Naive thymus-derived CD8-positive, alpha-beta T cell (primary cell): ENCODE results near the gene NMT1. TPM values are rescaled to one million over a fixed set of nuclear protein-coding genes. Genes with fewer than 3 reads are reported as not detected.

Experiments used
- ATAC-seq, 2 donors: fragments of 150-1000 bp; cut with Tn5 transposase in 1 of 2; sonication (Bioruptor Pico), chemical (Tn5 transposase) in 1 of 2; 1 replicate in 1 of 2; 2 replicates in 1 of 2; pipeline ENCODE4 v1.10.0; 2021; ENCODE audit warnings: mild to moderate bottlenecking in 2 of 2, moderate library complexity in 2 of 2
- POLR2A ChIA-PET: fragments of 350-600 bp; sonication (Branson Sonifier 250); formaldehyde crosslinking; loops from one replicate; lab custom pipeline; 2021; ENCODE audit warnings: antibody characterized with exemption; lab: Charles Lee
- DNase-seq, 10 donors: peaks; one replicate each; pipeline versions ENCODE4 v3.0.0 to v3.0.0-alpha.2; 2020 to 2022
- H3K27ac Mint-ChIP-seq, 10 donors: one replicate each; pipeline ENCODE4 v1.8.0; 2020 to 2022; ENCODE audit warnings: mild to moderate bottlenecking in 10 of 10, mixed read lengths in 10 of 10, moderate library complexity in 4 of 10, inconsistent platforms in 1 of 10
- H3K27me3 Mint-ChIP-seq, 5 donors: one replicate each; pipeline ENCODE4 v1.8.0; 2021 to 2022; ENCODE audit warnings: mixed read lengths in 5 of 5
- H3K36me3 Mint-ChIP-seq, 3 donors: one replicate each; pipeline ENCODE4 v1.8.0; 2020 to 2022; ENCODE audit warnings: mixed read lengths in 3 of 3, mild to moderate bottlenecking in 2 of 3, inconsistent platforms in 1 of 3
- H3K4me1 Mint-ChIP-seq, 4 donors: one replicate each; pipeline ENCODE4 v1.8.0; 2021 to 2022; ENCODE audit warnings: mixed read lengths in 4 of 4
- H3K4me3 Mint-ChIP-seq, 10 donors: one replicate each; pipeline ENCODE4 v1.8.0; 2020 to 2022; ENCODE audit warnings: mild to moderate bottlenecking in 10 of 10, mixed read lengths in 10 of 10, moderate library complexity in 6 of 10, inconsistent platforms in 1 of 10
- H3K9me3 Mint-ChIP-seq, 9 donors: one replicate each; pipeline ENCODE4 v1.8.0; 2020 to 2022; ENCODE audit warnings: mixed read lengths in 9 of 9, mild to moderate bottlenecking in 3 of 9, inconsistent platforms in 1 of 9, moderate library complexity in 1 of 9
- polyA plus RNA-seq, 3 donors: library from polyadenylated mRNA; unstranded; fragments of 300-500 nt; fragmentation: Illumina TruSeq; gene quantifications; one replicate each; pipeline ENCODE4 v1.2.3, GENCODE V29; 2021
- total RNA-seq, 8 experiments: library from RNA in 2 of 8; stranded (reverse) in 2 of 8; gene quantifications; one replicate each; pipeline ENCODE4 v1.2.3 and lab custom pipeline; 2021 to 2026

The NMT1 gene
- total and polyA plus RNA-seq, 5 experiments from 2014 or later, result 55.2 to 139 (median 70.8) TPM

GRCh38 chr17:45147581-45148182 is 86.6 kb downstream of the NMT1 start:
- no peaks in the 10 kb centered on the region for H3K9me3 Mint-ChIP-seq
- peaks cover 0 to 3% (median 0%) of the 10 kb centered on the region in 5 donors for H3K27me3 Mint-ChIP-seq
- H3K27ac Mint-ChIP-seq, result peak overlapping the region; percentile 97 to 100 (median 100)
- H3K4me1 Mint-ChIP-seq, result peaks cover 37 to 82% (median 59%) of the 10 kb centered on the region in 4 donors
- DNase-seq (peak in 9 of 10 donors; percentile 64 to 88 (median 78)), ATAC-seq (peak; percentile 20 to 39)
- H3K36me3 Mint-ChIP-seq, result peaks cover 0 to 2% (median 0%) of the 10 kb centered on the region in 3 donors
- POLR2A ChIA-PET, result interaction anchor here (0.6 to 11.0 kb wide), 35 partner anchors 7 to 1936 kb away, joined by 3 to 676 read pairs (median 5); partner anchors contain the start of genes ACBD4, EFTUD2, FMNL1 and HEXIM2
- H3K4me3 Mint-ChIP-seq, result peak overlapping the region; percentile 93 to 99 (median 96)

- Mint-ChIP-seq H3K27me3 (peaks cover 0 to 3% (median 0%) of the 10 kb centered on the region in 5 donors), H3K4me1 (peaks cover 36 to 75% (median 55%) of the 10 kb centered on the region in 4 donors), H3K27ac (peak within 1 kb of the TSS; percentile 97 to 100 (median 100)), H3K36me3 (peaks cover 0 to 2% (median 0%) of the 10 kb centered on the region in 3 donors), H3K4me3 (peak within 1 kb of the TSS; percentile 93 to 99 (median 96)), H3K9me3 (no peaks in the 10 kb centered on the region)
- DNase-seq (peak; percentile 95 to 100 (median 99)), ATAC-seq (peak; percentile 74 to 83)
- POLR2A ChIA-PET, result interaction anchor here (0.5 to 11.0 kb wide), 40 partner anchors 8 to 1937 kb away, joined by 3 to 676 read pairs (median 5); partner anchors contain the start of genes ACBD4, EFTUD2, FMNL1 and HEXIM2
Measured at GRCh38 chr17:45148183-45149036, 87.3 kb downstream of the NMT1 start, which contains the start of gene HEXIM1. Gene HEXIM1, plus strand, starts transcription at chr17:45148475. Its CDS starts 716 bp downstream, at chr17:45149191.

- DNase-seq, result peak; percentile 59 to 85 (median 73)
- peak overlapping the region; percentile 97 to 100 (median 100) for H3K27ac Mint-ChIP-seq
- H3K4me1 Mint-ChIP-seq, result peaks cover 34 to 67% (median 49%) of the 10 kb centered on the region in 4 donors
- H3K4me3 Mint-ChIP-seq, result peak overlapping the region; percentile 93 to 99 (median 96)
- ATAC-seq, result peak; percentile 29 to 32
- peaks cover 0 to 2% (median 0%) of the 10 kb centered on the region in 3 donors for H3K36me3 Mint-ChIP-seq
- H3K9me3 Mint-ChIP-seq, result no peaks in the 10 kb centered on the region
- POLR2A ChIA-PET, result interaction anchor here (0.5 to 11.0 kb wide), 28 partner anchors 9 to 933 kb away, joined by 3 to 676 read pairs (median 9); partner anchors contain the start of genes ACBD4, EFTUD2, FMNL1 and HEXIM2
- peaks cover 0 to 3% (median 0%) of the 10 kb centered on the region in 5 donors for H3K27me3 Mint-ChIP-seq
Measured at GRCh38 chr17:45149037-45149668, 88.0 kb downstream of the NMT1 start.

- DNase-seq, result peak in 4 of 10 donors; percentile 31 to 44 (median 41)
- no peak for ATAC-seq
- POLR2A ChIA-PET, result interaction anchor here (0.6 to 11.0 kb wide), 19 partner anchors 10 to 245 kb away, joined by 3 to 676 read pairs (median 18); partner anchors contain the start of genes ACBD4, FMNL1, HEXIM2 and MAP3K14
- no peaks in the 10 kb centered on the region for H3K9me3 Mint-ChIP-seq
- H3K27me3 Mint-ChIP-seq, result peaks cover 0 to 3% (median 0%) of the 10 kb centered on the region in 5 donors
- H3K4me1 Mint-ChIP-seq, result peaks cover 34 to 64% (median 50%) of the 10 kb centered on the region in 4 donors
- peak overlapping the region; percentile 95 to 100 (median 100) for H3K27ac Mint-ChIP-seq
- peak overlapping the region; percentile 93 to 99 (median 96) for H3K4me3 Mint-ChIP-seq
- H3K36me3 Mint-ChIP-seq, result peaks cover 0 to 2% (median 0%) of the 10 kb centered on the region in 3 donors
Measured at GRCh38 chr17:45149669-45150664, 88.8 kb downstream of the NMT1 start.

GRCh38 chr17:45150911-45151809 is 90.0 kb downstream of the NMT1 start:
- H3K4me1 Mint-ChIP-seq, result peaks cover 34 to 59% (median 50%) of the 10 kb centered on the region in 4 donors
- H3K27ac Mint-ChIP-seq, result peak overlapping the region; percentile 55 to 95 (median 85)
- no peaks in the 10 kb centered on the region for H3K9me3 Mint-ChIP-seq
- peak overlapping the region; percentile 31 to 98 (median 74) for H3K4me3 Mint-ChIP-seq
- DNase-seq (no peak), ATAC-seq (no peak)
- H3K36me3 Mint-ChIP-seq, result peaks cover 0 to 2% (median 0%) of the 10 kb centered on the region in 3 donors
- peaks cover 0 to 3% (median 0%) of the 10 kb centered on the region in 5 donors for H3K27me3 Mint-ChIP-seq
- POLR2A ChIA-PET, result interaction anchor here (0.6 to 11.0 kb wide), 12 partner anchors 9 to 1030 kb away, joined by 3 to 676 read pairs (median 32); partner anchors contain the start of genes ACBD4, FMNL1, HEXIM2 and NMT1

- ATAC-seq, result peak in 1 of 2 donors; percentile 21
- H3K4me3 Mint-ChIP-seq, result no peak overlapping the region
- no peak for DNase-seq
- peaks cover 0 to 13% (median 3%) of the 10 kb centered on the region in 3 donors for H3K36me3 Mint-ChIP-seq
- H3K27ac Mint-ChIP-seq, result peak overlapping the region in 4 of 10 donors; percentile 31 to 60 (median 54)
- no peaks in the 10 kb centered on the region for H3K27me3 Mint-ChIP-seq
- no peaks in the 10 kb centered on the region for H3K9me3 Mint-ChIP-seq
- peaks cover 19 to 63% (median 49%) of the 10 kb centered on the region in 4 donors for H3K4me1 Mint-ChIP-seq
- POLR2A ChIA-PET, result interaction anchor here (0.6 to 2.4 kb wide), 8 partner anchors 11 to 1952 kb away, joined by 3 to 18 read pairs (median 6); partner anchors contain the start of gene ACBD4
Measured at GRCh38 chr17:45155029-45155428, 93.9 kb downstream of the NMT1 start.

- POLR2A ChIA-PET, result interaction anchor here (0.6 to 2.4 kb wide), 7 partner anchors 12 to 1767 kb away, joined by 3 to 18 read pairs (median 6); partner anchors contain the start of gene ACBD4
- Mint-ChIP-seq H3K4me1 (peaks cover 18 to 64% (median 50%) of the 10 kb centered on the region in 4 donors), H3K27me3 (no peaks in the 10 kb centered on the region), H3K9me3 (no peaks in the 10 kb centered on the region), H3K27ac (peak overlapping the region in 8 of 10 donors; percentile 52 to 90 (median 71)), H3K4me3 (no peak overlapping the region), H3K36me3 (peaks cover 0 to 13% (median 3%) of the 10 kb centered on the region in 3 donors)
- DNase-seq, result no peak
- ATAC-seq, result no peak
Measured at GRCh38 chr17:45155483-45155882, 94.4 kb downstream of the NMT1 start.

- Mint-ChIP-seq H3K27ac (peak overlapping the region in 6 of 10 donors; percentile 31 to 74 (median 56)), H3K36me3 (peaks cover 0 to 13% (median 3%) of the 10 kb centered on the region in 3 donors), H3K9me3 (no peaks in the 10 kb centered on the region), H3K4me1 (peaks cover 15 to 59% (median 44%) of the 10 kb centered on the region in 4 donors), H3K4me3 (no peak overlapping the region), H3K27me3 (no peaks in the 10 kb centered on the region)
- DNase-seq (no peak), ATAC-seq (no peak)
- POLR2A ChIA-PET, result interaction anchor here (1.1 to 9.4 kb wide), 5 partner anchors 6 to 63 kb away, joined by 3 to 676 read pairs (median 6); partner anchors contain the start of gene HEXIM1
Measured at GRCh38 chr17:45156242-45156641, 95.1 kb downstream of the NMT1 start.
